ENCODE measurements around the gene LTK.

DNA sequence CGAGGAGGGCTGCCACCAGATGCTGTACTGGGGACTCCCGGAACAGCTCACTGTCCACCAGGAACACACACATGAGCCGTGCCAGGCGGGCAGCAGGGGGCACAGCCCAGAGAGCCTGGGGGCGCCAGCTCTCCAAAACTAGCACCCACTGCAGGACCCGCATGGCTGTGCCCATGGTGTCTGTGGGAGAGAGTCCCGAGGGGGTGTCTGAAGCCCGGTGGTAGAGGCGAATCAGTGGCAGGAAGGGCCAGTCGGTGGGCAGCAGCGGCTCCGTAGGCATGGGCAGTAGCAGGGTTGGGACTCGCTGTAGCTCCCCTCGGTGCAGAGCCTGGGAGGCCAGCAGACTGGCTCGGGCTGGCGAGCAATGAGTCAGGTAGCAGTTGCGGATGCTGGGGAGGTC, 7.0 kb upstream of the LTK start:
- TF ChIP-seq POLR2AphosphoS5 (IDR thresholded peaks at IDR 0.05): no peak
- TF ChIP-seq CTCF (IDR thresholded peaks at IDR 0.05): no peak

Measured in suprapubic skin (tissue), 3 donors.